Measurements from ENCODE around the gene PIGZ.

Gene PIGZ

DNA sequence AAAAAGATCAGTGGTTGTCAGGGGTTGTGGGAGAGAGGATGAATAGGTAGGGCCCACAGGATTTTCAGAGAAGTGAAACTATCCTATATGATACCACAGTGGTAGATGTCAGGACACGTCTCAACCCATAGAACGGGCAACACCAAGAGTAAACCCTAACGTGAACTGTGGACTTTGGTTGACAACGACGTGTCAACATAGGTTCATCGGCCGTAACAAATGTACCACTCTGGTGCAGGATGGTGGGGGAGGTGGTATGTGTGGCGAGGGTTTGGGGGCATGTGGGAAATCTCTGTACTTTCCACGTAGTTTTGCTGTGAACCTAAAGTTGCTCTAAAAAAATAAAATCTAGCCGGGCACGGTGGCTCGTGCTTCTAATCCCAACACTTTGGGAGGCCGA, 13.0 kb upstream of the PIGZ start:
- no peak for FAIRE-seq

DNA sequence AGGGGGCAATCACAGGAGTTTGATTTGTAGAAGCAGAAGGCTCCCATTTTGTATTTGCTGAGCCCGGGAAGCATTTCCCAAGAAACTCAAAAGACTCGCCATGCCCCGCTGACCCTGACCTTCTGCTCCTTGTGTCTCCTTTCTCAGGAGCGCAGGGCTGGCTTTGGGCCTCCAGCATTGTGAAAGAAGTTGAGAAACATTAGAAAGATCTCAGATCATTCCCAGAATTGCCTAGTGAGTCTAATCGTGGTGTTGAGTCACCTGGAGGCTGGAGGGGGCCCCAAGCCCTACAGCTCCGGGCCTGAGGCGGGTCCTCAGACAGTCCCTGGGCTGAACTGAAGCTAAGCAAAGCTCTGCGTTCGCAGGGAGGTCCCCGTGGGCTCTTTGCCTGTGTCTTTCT, 10.9 kb upstream of the PIGZ start:
- no peak for FAIRE-seq

DNA sequence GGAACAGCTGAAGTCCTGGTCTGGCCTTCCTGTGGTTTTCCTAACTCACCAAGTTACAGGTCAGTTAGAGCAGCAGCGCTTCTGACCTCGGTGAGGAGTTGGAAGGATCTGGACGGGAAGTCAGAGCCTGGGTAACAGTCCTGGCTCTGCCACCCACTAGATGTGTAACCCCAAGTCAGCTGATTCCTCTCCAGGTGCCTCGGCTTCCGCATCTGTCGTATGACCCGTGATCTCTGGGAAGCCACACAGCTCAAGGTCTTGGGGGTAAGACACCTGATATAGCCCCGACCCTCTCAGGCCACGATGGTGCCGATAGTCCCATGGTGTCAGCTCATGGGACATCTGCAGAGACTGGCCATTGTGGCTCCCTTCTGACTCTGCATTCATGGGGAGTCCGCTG, 8.3 kb upstream of the PIGZ start:
- no peak for FAIRE-seq

DNA sequence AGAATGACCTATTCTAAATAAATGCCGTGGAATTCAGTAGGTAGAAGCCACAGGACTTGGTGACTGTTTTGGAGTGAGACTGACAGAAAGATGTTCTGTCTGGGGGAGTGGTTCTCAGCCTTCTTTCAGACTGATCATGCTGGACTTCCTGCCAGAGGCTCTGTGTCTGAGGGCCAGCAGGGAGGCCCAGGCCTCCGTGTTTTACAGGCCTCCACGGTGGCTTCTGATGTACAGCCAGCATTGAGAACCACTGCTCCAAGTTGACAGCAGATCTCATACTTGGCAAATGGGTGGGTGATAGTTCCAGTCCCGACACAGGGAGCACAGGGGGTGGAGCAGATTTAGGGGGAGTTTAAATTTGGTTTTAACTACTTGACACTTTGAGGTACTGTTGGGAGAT, 6.7 kb upstream of the PIGZ start:
- FAIRE-seq, result no peak

DNA sequence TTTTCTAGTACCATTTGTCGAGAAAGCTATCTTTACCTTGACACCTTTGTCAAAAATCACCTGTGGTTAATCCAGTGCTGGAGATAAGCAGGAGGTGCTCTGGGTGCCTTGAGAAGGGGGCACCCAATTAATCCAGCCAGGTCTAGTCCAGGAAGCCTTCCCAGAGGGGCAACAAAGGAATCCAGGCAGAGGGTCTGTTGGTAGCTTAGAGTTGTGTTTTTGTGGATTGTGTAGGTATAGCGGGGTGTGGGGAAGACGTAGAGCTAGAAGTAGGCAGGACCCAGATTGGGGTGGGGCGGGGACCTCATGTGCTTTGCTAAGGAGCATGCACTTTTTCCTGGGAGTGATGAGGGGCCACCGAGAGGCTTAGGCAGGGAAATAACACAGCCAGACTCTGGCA, 6.0 kb upstream of the PIGZ start:
- no peak for FAIRE-seq

DNA sequence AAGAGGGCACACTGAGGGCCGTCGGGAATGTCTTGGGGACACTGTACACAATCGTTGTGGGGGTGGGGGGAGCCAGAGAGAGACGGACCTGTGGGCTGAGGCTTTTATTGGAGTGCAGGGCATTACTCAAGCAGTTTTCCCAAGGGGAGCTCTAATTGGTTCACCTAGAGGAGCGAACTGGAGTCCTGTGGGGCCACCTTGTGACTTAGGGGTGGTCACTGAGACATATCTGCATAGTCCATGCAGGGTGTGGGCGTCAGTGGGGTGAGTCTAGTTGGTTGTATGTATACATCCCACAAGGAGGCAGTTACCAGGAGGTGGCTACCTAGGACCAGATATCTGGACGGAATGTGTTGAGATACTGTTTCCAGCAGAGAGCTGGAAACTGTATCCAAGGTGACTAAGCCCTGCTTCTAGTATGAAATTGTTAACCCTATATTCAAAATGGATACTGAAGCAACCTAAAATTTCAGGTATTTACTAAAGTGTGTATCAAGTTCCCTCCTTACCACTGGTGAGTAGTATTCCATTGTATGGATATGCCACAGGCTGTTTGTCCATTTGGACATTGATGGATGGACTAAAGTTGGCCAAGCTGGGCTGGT, 2.6 kb upstream of the PIGZ start:
- no peak for FAIRE-seq

DNA sequence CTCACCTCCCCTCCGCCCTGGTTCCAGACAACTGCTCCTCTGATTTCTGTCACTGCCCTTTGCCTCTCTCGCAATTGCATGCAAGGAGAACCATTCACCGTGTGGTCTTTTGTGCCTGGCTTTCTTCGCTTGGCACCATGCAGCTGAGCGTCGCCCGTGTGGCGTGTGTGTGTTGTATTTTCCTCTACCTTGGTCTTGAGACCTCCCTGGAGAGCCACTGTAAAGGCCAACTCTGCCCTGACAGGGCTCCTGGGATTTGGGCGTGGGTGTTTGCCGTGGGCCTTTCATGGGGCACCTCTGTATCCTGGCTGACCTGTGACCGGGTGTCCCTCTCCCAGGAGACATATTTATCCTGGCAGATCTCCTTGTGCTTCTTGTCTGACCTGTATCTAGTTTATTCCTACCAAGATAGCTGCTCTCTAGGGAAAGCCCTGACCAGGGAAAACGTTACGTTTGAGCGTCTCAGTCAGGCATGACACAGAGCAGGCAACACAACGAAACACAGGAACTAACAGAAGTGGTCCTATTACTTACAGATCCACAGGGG, 2.0 kb upstream of the PIGZ start:
- FAIRE-seq, result no peak

DNA sequence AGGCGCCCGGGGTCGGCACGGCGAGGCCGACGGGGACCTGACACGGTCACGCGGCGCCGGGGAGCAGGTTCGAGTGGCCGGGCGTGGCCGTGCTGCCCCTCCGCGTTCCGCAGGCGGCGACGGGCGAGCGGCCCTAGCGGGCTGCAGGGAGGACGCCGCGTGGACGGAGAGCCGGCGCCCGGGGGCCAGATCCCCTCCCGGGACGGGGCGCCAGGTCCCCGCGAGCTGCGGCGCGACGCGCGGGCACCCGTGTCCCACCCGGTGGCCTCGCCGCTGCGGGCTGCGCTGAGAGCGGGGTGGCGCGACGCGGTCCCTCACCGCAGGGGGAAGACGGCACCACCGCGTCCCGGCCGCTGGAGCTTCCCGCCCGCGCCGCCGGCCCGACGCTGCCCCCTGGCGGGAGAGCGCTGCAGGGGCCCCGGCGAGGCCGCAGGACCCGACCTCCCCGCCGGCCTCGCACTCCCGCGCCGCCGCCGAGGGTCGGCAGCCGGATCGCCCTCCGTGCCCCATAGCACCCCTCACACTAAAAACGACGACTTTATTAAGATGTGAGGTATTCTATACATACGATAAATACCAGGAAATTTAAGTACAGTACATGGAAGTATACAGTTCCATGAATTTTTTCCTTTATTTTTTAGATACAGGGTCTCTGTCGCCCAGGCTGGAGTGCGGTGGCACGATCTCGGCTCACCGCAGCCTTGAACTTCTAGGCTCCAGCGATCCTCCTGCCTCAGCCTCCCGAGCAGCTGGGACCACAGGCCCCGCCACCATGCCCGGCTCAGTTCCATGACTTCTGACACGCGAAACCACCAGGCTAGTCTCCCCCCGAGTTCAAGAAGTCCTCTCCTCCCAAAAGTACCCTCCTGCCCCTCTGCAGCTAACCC, 1.3 kb upstream of the PIGZ start:
- FAIRE-seq, result no peak

DNA sequence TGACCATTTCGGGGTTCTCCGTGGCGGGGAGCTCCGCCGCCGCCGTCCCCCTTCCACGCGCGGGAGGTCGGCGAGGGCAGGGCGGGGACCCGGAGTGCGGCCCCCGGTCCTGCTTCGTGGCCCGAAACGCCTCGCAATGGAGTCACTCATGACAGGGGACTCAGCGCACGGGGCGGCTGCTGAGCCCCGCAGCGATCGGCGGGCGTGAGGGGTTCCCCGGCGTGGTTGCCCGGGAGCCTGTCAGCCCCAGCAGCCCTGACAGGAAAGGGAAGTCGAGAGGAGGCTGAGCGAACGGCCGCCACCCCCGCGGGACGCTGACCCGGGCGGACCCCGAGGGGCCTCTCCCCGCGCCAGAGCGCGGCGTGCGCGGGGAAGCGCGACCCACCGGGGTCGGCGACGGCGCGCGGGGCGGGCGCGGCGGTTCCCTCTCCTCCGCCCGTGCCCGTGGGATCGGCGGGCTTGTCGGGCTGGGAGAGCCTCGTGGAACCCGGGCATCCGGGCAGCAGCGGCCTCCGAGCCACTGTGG, 564 bp upstream of the PIGZ start:
- no peak for FAIRE-seq

DNA sequence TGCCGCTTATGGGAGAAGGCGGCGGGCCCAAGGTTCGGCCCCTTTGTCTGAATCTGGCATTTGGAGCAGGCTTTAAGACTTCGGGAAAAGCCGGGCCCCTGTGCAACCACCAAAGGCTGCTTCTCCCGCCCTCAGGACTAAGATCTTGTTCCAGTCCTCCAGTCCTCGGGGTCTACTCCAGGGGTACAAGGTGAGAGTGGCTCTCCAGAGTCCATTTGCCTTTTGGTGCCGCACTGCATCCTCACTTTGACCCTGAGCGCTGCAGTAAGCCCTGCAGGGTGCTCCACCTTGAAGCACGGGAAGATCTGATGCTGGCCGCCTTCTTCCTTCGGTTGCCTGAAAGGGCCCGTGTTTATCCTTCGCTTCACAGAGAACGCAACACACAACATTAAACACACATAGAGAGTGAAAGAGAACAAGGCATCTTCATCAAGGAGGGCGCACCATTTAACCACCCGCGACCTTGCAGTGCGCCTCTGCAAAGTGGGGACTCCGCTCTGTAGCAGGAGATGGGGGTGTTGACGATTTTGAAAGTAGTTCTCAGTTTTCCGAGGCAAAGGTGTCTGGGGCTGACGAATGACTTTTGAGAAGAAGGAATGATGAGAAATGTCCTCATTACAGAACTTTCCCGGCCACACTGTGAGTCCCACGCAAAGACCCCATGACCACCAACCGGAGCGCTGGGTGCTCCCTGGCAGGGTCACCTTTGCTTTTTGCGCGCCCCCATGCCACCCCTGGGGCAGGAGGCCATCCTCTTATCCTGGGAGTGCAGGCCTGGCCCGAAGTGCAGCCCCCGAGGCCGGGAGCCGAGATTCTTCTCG, 1.0 kb downstream of the PIGZ start:
- no peak for FAIRE-seq

DNA sequence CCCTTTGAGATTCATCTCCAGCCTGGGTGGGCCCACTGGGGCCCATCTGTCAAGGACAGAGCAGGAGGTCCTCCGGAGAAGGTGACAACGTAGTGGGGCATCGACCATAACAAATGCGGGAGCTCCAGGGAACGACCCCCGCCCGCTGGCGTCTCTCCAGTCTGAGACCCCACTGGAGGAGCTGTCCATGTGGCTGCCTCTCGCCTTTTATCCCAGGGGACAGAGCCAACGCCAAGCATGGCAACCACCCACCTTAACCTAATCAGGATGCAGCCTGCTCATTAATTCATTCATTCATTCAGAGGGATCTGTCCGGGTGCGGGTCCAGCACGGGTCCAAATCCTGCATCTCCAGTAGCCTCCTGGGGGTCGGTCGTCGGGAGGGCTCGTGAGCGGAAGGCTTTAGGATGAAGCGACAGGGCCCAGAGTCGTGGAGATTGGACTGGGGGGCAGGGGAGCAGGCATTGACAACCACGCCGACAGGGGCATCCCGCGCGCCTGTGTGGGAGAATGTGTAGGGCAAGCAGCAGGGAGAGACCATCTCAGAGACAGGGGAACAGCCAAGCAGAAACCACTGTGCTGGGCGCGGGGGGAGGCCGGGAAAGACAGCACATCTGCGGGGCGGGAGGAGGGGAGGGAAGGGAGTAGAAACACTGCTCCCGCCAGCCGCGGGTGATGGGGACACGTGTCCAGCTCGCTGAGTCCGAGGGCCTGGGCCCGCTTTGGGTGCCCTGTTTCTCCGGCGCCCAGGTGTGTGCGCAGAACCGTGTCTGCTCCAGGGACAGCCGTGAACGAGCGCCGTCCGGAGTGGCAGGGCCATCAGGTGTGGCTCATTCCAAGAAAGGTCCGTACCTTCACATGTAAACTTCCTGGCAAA, 1.9 kb downstream of the PIGZ start:
- no peak for FAIRE-seq

DNA sequence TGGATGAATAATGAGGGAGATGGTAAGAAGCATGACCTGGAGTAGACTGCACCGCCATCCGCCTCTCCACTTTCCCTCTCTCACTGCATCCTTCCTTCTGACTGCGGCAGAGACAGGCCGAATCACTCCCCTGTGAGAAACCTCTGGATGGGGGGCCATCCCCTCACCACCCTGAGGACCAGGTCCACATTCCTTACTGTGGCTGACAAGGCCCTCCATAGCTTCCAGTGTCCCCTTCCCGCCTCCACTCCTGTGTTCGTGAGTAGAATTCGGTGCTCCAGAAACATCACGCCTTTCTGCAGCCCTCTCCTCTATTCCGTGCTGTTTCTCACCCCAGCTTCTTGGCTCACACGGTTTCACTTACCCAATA, 2.8 kb downstream of the PIGZ start:
- FAIRE-seq, result no peak

DNA sequence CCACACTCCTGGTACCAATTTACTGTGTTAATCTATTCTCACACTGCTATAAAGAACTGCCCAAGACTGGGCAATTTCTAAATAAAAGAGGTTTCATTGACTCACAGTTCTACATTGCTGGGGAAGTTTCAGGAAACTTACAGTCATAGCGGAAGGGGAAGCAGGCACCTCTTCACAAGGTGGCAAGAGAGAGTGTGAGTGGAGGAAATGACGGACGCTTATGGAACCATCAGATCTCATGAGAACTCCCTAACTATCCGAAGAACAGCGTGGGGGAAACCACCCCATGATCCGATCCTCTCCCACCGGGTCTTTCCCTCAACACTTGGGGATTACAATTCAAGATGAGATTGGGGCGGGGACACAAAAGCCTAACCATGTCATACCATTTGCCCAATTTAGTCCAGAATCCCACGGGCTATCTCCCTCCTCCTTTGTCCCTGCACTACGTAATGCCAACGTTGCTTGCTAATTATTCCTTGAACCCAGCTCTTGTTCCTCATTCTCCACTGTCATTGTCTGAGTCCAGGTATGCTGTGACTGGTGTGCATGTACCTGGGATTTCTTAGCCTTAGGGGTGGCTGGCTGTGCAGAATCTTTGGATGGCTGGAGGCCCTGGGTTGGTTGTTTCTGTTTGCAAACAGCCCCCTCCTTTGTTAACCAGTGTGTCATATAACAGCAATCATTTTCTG, 3.4 kb downstream of the PIGZ start:
- FAIRE-seq, result no peak

DNA sequence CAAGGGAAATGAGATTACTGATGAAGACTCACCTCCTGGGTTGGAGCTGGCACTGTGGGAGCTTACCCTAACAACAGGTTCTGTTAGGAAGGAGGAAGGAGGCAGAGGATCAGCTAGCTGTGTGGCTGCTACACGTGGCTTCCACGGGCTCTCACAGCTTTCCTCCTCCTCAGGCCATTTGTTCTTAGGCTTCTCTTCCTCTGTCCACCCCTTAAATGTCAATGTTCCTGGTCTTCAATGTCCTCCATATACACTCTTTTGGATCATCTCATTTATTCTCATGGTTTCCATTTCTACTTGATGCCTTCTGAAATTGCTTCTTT, 5.0 kb downstream of the PIGZ start:
- FAIRE-seq, result no peak

DNA sequence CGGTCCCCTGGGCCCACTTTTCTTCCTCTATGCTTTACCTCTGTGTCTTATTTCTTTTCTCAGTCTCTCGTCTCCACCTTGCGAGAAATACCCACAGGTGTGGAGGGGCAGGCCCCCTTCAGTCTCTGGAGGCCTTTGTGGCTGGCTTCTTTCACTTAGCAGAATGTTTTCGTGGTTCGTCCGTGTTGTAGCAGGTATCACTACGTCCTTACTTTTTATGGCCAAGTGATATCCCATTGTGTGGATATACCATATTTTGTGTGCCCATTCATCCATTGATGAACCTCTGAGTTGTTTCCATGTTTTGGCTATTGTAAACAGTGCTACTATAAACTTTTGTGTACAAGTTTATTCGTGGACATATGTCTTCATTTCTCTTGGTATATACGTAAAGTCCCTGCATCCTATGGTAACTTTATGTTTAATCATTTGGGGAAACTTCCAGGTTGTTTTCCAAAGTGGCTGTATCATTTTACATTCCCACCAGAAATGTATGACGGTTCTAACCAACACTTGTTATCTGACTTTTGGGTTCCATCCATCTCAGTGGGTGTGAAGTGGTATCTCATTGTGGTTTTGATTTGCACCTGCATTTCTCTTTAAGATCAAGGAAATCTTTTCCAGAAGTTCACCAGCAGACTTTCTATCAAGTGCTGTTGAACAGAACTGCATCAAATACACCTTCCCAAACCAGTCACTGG, 5.6 kb downstream of the PIGZ start:
- no peak for FAIRE-seq

DNA sequence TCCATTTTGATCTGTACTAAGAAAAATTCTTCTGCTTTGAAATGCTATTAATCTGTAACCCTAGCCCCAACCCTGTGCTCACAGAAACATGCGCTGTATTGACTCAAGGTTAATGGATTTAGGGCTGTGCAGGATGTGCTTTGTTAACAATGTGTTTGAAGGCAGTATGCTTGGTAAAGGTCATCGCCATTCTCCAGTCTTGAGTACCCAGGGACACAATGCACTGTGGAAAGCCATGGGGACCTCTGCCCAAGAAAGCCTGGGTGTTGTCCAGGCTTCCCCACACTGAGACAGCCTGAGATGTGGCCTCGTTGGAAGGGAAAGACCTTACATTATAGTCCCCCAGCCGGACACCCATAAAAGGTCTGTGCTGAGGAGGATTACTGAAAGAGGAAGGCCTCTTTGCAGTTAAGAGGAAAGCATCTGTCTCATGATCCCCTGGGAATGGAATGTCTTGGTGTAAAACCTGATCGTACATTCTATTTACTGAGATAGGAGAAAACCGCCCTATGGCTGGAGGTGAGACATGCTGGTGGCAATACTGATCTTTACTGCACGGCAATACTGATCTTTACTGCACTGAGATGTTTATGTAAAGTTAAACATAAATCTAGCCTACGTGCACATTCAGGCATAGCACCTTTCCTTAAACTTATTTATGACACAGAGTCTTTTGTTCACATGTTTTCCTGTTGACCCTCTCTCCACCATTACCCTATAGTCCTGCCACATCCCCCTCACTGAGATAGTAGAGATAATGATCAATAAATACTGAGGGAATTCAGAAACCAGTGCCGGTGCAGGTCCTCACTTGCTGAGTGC, 6.3 kb downstream of the PIGZ start:
- no peak for FAIRE-seq

DNA sequence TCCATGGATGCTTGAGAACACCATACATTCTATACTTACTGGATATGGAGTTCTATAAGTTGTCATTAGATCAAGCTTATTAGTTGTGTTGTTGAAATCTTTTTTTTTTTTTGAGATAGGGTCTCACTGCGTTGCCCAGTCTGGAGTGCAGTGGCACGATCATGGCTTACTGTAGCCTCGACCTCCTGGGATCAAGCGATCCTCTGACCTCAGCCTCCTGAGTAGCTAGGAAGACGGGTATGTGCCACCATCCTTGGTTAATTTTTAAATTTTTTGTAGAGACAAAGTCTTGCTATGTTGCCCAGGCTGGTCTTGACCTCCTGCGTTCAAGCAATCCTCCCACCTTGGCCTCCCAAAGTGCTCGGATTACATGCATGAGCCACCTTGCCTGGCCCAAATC, 13.8 kb downstream of the PIGZ start:
- no peak for FAIRE-seq

DNA sequence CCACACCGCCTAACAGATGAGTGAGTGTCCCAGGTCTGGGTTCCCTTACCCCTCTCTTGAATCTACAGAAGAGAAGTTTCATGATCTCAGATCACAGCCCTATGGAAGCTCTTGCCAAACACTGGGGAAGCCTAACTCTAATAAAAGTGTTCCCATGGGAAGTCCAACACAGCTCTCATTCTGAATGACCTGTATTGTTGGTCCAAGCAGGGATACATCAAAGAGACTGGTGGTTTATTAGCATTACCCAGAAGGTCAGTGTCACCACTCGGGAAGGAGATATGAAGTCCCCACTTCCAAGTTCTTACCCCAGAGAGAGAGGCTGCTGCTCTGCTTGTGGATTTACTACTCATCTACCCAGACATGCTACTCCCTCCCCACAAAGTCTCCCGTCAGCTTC, 17.3 kb downstream of the PIGZ start:
- no peak for FAIRE-seq

DNA sequence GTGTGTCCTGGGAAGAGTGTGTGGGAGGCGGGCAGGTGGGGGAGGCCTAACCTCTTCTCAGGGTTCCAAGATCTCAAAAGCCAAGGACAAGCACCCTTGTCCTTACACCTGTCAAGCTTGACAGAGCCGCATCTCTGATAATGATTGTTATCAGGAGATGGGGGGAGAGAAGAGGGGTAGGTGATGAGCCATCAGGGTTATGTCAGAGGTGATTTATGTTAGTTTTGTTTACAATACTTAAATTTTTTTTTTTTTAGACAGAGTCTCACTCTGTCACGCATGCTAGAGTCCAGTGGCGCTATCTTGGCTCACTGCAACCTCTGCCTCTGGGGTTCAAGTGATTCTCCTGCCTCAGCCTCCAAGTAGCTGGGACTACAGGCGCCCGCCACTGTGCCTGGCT, 18.9 kb downstream of the PIGZ start:
- FAIRE-seq, result no peak

DNA sequence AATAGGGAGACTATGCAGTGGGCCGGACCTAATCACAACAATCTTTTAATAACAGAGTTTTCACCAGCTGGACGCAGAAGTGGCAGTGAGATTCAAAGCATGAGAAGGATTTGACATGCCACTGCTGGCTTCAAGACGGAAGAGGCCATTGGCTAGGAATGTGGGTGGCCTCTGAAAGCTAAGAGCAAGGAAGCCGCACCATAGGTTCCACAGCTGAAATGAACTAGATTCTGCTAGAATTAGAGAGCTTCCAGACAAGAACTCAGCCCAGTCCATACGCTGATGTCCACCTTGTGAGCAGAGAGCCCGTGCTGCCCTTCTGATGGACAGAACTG, 19.4 kb downstream of the PIGZ start:
- no peak for FAIRE-seq
